Breast epithelium (tissue), 3 donors: ENCODE data around the gene IQGAP2.

Experiments
- POLR2A ChIP-seq: fragments of 450-650 bp; IDR thresholded peaks from one replicate; pipeline ENCODE4 v1.6.1; 2016; ENCODE audit warnings: antibody characterized with exemption, mild to moderate bottlenecking, moderate library complexity
- POLR2AphosphoS5 ChIP-seq, 3 donors: sonication (generic); formaldehyde crosslinking; IDR thresholded peaks; one replicate each; pipeline ENCODE4 v1.6.1; 2017; ENCODE audit warnings: antibody characterized with exemption in 3 of 3
- TF ChIP-seq, protein P1 (sequence below), 3 donors: fragments of 450-650 bp; IDR thresholded peaks; one replicate each; pipeline ENCODE4 v1.5.1; 2016 to 2017; ENCODE audit warnings: antibody characterized with exemption in 3 of 3, mild to moderate bottlenecking in 3 of 3, moderate library complexity in 3 of 3

DNA sequence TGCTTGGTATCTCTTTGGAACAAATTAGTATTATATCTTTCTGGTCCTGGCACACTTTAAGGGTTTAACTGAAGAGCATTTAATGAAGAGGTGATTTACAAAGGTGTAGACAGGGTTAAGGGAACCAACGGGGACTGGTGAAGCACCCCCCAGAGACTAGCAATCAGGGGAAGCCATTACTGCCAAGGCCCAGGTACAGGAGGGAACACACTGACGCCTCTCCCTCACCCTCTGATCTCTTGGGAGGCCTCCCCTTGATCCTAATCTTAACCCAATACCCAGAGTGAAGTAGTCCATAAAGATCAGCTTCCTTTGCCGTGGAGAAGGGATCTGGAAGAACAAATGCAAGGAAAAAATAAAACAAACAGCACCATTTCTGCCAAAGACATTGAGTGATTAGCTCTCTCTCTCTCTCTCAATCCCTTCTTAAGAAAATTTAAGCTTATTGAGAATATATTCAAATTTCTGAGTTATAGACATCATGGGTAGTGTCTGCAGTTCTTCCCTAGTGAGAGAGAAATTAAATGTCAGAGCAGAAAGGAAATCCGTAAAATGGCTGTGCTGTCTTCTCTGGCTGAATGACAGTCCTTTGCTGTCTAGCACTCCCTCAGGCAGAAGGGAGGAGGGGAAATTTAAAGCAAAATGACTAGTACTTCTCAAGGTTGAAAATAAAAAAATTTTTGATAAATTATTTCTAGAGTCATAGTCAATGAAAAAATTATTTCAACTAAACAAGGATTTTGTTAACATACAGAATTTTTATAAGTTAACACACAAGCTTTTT lies 332.9 kb downstream of the IQGAP2 start:
- TF ChIP-seq POLR2A = no peak
- TF ChIP-seq, protein P1, sequence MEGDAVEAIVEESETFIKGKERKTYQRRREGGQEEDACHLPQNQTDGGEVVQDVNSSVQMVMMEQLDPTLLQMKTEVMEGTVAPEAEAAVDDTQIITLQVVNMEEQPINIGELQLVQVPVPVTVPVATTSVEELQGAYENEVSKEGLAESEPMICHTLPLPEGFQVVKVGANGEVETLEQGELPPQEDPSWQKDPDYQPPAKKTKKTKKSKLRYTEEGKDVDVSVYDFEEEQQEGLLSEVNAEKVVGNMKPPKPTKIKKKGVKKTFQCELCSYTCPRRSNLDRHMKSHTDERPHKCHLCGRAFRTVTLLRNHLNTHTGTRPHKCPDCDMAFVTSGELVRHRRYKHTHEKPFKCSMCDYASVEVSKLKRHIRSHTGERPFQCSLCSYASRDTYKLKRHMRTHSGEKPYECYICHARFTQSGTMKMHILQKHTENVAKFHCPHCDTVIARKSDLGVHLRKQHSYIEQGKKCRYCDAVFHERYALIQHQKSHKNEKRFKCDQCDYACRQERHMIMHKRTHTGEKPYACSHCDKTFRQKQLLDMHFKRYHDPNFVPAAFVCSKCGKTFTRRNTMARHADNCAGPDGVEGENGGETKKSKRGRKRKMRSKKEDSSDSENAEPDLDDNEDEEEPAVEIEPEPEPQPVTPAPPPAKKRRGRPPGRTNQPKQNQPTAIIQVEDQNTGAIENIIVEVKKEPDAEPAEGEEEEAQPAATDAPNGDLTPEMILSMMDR (IDR thresholded peaks at IDR 0.05) = no peak
- TF ChIP-seq POLR2AphosphoS5 (IDR thresholded peaks at IDR 0.05) = no peak
